Psoas muscle (tissue), 8 donors: ENCODE results near the gene PRKN. TPM values are rescaled to one million over a fixed set of nuclear protein-coding genes. Genes with fewer than 3 reads are reported as not detected.

Source experiments
- ATAC-seq, 4 donors: fragments of 200-7000 bp; cut with Tn5 transposase; one replicate each; pipeline ENCODE4 v1.9.1; 2020; ENCODE audit warnings: moderate library complexity in 3 of 4, mild to moderate bottlenecking in 2 of 4
- DNase-seq, 2 donors: peaks; one replicate each; pipeline ENCODE4 v3.0.0-alpha.2; 2020
- H3K27ac ChIP-seq: fragments of 200-600 bp; one replicate; pipeline ENCODE4 v1.8.0; 2022
- H3K27me3 ChIP-seq, 3 donors: fragments of 200-600 bp in 1 of 3; one replicate each; pipeline versions ENCODE4 v1.6.1 to v1.8.0; 2013 to 2022; ENCODE audit warnings: low read length in 2 of 3, mild to moderate bottlenecking in 2 of 3, moderate library complexity in 1 of 3; ENCODE audit not compliant: insufficient read depth in 3 of 3
- H3K36me3 ChIP-seq, 2 donors: fragments of 200-600 bp in 1 of 2; one replicate each; pipeline versions ENCODE4 v1.6.1 to v1.8.0; 2013 to 2022; ENCODE audit warnings: low read depth in 1 of 2, mild to moderate bottlenecking in 1 of 2, moderate library complexity in 1 of 2; ENCODE audit not compliant: insufficient read depth in 1 of 2
- H3K4me1 ChIP-seq: fragments of 200-600 bp; one replicate; pipeline ENCODE4 v1.8.0; 2022
- H3K4me3 ChIP-seq: fragments of 200-600 bp; one replicate; pipeline ENCODE4 v1.8.0; 2022; ENCODE audit warnings: mild to moderate bottlenecking
- H3K9me3 ChIP-seq: fragments of 200-600 bp; one replicate; pipeline ENCODE4 v1.8.0; 2022
- CTCF ChIP-seq: fragments of 200-600 bp; IDR thresholded peaks from one replicate; pipeline ENCODE4 v1.8.0; 2022; ENCODE audit warnings: antibody characterized with exemption
- WGBS, 3 donors: extraction: QIAGEN DNeasy Blood & Tissue Kit; methylation state at CpG; one replicate each; pipeline versions ENCODE4 v1.1.6 to v1.1.7; 2013; 5-methylcytosine and 5-hydroxymethylcytosine counted together
- intact Hi-C, 2 donors: fragments of 100-400 bp; cut with DNase I; formaldehyde crosslinking; loops; one replicate each; pipeline versions ENCODE4 v1.11.0 to v1.14.2; 2022
- polyA plus RNA-seq, 3 donors: library from polyadenylated mRNA; stranded (reverse); fragments of 200-250 nt; gene quantifications; one replicate each; pipeline ENCODE4 v1.2.3, GENCODE V29; 2013
- total RNA-seq, 4 donors: library from RNA; stranded (reverse); fragmentation: NEBNext Ultra II Directional in 2 of 4; extraction: Animal tissue kit (Norgen Biotek cat#: 25700) in 2 of 4; gene quantifications; one replicate each; pipeline versions ENCODE4 v1.2.1 to v1.2.4, GENCODE V29; 2021 to 2023
- donor health status: healthy with polysubstance abuse.
- donor health status: DM: no; HTN: no; CAD: no; lungs with moderate emphysema.
- donor health status: Bipolar disorder and iron deficiency.
- donor health status: healthy.
- donor health status: DM: yes; HTN: yes; CAD: no.
- donor health status: DM: no; HTN: no; CAD: no.
- donor health status: DM: no; HTN: no; CAD: no.
- donor health status: DM: yes; HTN: yes; CAD: no.

PRKN gene
- total and polyA plus RNA-seq, 7 donors = 1.5 to 19.5 (median 11.7) TPM

- H3K27ac ChIP-seq = no peak overlapping the region
Observed at GRCh38 chr6:162055365-162055764, 672.2 kb downstream of the PRKN start.

GRCh38 chr6:162053084-162053483 is 674.5 kb downstream of the PRKN start:
- H3K4me1 ChIP-seq = no peaks in the 10 kb centered on the region
- intact Hi-C loops = no loop called here
- H3K27ac ChIP-seq = no peak overlapping the region
- H3K4me3 ChIP-seq = no peak overlapping the region
- 74 to 83% (median 83%) methylated on average over 7 of the region's 7 CpGs for WGBS, 3 donors
- DNase-seq (no peak), ATAC-seq (no peak)
- H3K27me3 ChIP-seq = no peaks in the 10 kb centered on the region
- TF ChIP-seq CTCF = no peak
- H3K36me3 ChIP-seq = no peaks in the 10 kb centered on the region
- H3K9me3 ChIP-seq = no peaks in the 10 kb centered on the region

More at GRCh38 chr6:162055365-162055764, 672.2 kb downstream of the PRKN start:
- no peak for ATAC-seq
- WGBS, 3 donors = 80 to 84% (median 80%) methylated on average over 7 of the region's 7 CpGs
- TF ChIP-seq CTCF = no peak
- Histone ChIP-seq H3K4me1 (no peaks in the 10 kb centered on the region), H3K27me3 (no peaks in the 10 kb centered on the region), H3K36me3 (no peaks in the 10 kb centered on the region), H3K4me3 (no peak overlapping the region), H3K9me3 (no peaks in the 10 kb centered on the region)
- no peak for DNase-seq
- intact Hi-C loops = no loop called here

GRCh38 chr6:162050579-162050978 is 677.0 kb downstream of the PRKN start:
- no peak overlapping the region for H3K4me3 ChIP-seq
- intact Hi-C loops = no loop called here
- no peaks in the 10 kb centered on the region for H3K27me3 ChIP-seq
- no peaks in the 10 kb centered on the region for H3K9me3 ChIP-seq
- no peak for TF ChIP-seq CTCF
- no peaks in the 10 kb centered on the region for H3K36me3 ChIP-seq
- DNase-seq = no peak
- H3K27ac ChIP-seq = no peak overlapping the region
- 84 to 88% (median 87%) methylated on average over 8 of the region's 8 CpGs for WGBS, 3 donors
- no peak for ATAC-seq
- no peaks in the 10 kb centered on the region for H3K4me1 ChIP-seq

GRCh38 chr6:162046324-162046723 is 681.2 kb downstream of the PRKN start:
- Histone ChIP-seq H3K9me3 (no peaks in the 10 kb centered on the region), H3K4me3 (no peak overlapping the region), H3K27ac (no peak overlapping the region), H3K36me3 (no peaks in the 10 kb centered on the region), H3K27me3 (no peaks in the 10 kb centered on the region), H3K4me1 (no peaks in the 10 kb centered on the region)
- no peak for TF ChIP-seq CTCF
- intact Hi-C loops = no loop called here
- no peak for DNase-seq
- ATAC-seq = no peak
- WGBS, 3 donors = 82 to 86% (median 84%) methylated on average over 5 of the region's 5 CpGs

- Histone ChIP-seq H3K4me3 (no peak overlapping the region), H3K9me3 (no peaks in the 10 kb centered on the region), H3K4me1 (no peaks in the 10 kb centered on the region), H3K36me3 (no peaks in the 10 kb centered on the region), H3K27me3 (no peaks in the 10 kb centered on the region), H3K27ac (no peak overlapping the region)
- DNase-seq (no peak), ATAC-seq (no peak)
- no peak for TF ChIP-seq CTCF
- intact Hi-C loops = no loop called here
- WGBS, 3 donors = 77 to 81% (median 79%) methylated on average over 4 of the region's 4 CpGs
Observed at GRCh38 chr6:162032620-162033019, 694.9 kb downstream of the PRKN start.
